ENCODE results near the gene LYSMD1.

LYSMD1 gene

GRCh38 chr1:151135433-151136385, 30.0 kb downstream of the LYSMD1 start:
- DNase-seq: no peak

- DNase-seq: no peak
Observed at GRCh38 chr1:151134991-151135390, 30.7 kb downstream of the LYSMD1 start.

GRCh38 chr1:151134396-151134795, 31.3 kb downstream of the LYSMD1 start:
- DNase-seq: no peak

DNA sequence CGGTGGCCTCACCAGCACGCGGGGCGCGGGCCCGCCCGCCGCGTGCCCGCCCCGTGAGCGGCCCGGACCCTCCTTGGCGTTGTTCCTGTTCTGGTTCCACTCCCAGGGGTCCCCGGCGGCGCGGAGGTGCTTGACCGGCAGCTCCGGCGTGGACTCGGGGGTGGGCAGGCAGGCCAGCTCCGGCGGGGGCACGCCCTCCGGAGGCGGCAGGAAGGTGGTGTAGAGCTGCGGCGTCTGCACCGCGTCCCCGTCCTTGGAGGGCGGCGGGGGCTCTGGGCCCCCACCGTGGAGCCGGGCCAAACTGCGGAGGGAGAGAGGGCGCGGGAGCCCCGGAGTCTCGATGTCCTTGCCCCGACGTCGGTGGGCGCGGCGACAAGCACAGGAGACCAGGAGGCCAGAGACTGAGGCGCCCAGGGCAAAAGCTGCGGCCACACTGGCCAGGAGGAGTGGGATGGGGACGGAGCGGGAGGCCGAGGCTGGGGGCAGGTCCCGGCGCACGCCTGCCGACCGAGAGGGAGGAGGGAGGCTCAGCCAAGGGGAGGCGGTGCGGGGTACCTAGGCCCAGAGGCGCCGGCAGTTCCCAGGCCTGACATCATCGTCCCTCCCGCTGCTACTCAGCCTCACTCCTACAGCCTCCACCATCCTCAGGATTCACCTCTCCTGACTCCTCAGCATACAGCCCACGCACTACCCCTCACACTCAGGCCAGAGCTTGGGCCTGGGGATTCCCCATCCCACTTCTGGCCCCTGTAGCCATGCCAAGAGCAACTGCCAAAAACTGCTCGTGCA, 32.5 kb downstream of the LYSMD1 start:
- DNase-seq: no peak

- no peak for DNase-seq
Observed at GRCh38 chr1:151132335-151133017, 33.2 kb downstream of the LYSMD1 start.

DNA sequence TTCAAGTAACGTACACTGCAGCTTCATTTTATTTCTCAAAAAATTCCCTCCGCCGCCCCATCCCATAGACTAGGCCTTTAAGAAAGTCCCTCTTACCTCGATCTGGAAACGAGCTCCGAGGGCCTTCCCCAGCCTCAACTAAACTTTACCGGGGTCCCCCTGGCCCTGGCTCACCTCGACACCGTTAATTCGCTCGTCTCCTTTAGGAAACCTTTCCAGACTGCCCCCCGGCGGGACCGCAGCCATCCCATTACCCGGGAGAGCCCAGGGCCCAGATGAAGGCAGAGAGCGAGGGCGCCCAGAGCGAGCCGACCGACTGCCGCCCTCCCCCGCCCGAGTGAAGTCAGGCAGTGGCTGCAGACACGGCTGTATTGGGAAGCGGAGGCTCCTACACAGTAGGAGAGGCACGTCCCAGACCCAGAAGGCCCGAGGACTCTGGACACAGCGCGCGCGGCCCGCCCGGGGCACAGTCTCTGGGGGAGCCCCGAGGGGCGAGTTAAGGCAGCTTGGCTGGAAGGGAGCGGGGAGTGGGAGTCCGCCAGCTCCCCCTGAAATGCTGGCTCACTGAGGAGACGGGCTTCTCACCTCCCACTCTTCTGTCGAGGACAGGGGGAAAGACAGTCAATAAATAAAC, 33.9 kb downstream of the LYSMD1 start:
- no peak for DNase-seq

DNA sequence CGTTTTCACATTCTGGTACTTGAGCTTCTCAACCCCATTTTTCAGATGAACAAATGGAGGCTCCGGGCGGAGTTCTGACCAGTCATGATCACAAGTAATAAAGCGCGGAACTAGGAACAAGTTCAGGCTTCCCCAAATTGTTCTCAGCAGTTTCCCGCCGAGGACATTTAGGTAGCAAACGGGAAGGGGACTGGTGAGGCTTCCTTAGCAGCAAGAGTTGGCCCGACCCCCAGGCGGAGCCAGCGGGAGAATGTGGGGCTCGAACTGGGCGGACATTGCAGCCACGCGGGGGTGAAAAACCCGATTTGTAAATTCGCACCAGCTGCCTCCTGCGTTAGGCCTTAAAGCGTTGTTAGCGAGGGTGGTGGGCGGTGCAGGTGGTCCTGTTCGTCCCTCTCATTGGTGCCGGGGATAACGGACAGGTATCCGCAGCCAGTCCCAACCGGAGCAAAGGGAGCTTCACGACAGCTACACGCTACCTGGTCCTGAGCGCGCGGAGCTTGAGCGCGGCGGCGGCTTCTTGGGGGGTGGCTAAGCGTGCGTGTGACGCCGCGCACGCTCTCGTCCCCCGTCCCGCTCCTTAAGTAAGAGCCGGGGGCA, 34.6 kb downstream of the LYSMD1 start:
- no peak for DNase-seq

DNA sequence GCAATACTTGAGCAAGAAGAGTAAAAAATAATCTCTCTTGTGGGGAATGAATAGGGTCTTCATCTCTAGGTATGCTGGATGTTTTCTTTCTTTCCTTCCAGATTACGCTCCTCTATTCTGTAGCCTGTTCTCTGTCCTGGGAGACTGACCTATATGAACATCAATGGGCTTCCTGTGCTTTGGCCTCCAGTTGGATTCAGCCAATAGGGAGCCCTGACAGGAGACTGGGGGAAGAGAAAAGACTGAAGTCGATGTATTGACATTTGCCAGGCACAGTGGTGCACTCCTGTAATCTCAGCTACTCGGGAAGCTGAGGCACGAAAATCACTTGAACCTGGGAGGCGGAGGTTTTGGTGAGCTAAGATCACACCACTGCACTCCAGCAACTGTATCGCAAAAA, 36.9 kb downstream of the LYSMD1 start:
- no peak for DNase-seq

- no peak for DNase-seq
Observed at GRCh38 chr1:151124763-151125403, 40.8 kb downstream of the LYSMD1 start.

GRCh38 chr1:151113877-151114276, 51.8 kb downstream of the LYSMD1 start:
- no peak for DNase-seq
